ENCODE measurements around the gene GREB1. TPM values are rescaled to one million over a fixed set of nuclear protein-coding genes. Genes with fewer than 3 reads are reported as not detected.

The GREB1 gene
- total RNA-seq, 1 experiment from 2014 or later: 6.2 TPM

- ChIA-PET RAD21 (ENCODE audit: low non-redundant PET in 1 of 2, low total read pairs in 2 of 2, uncharacterized antibody in 2 of 2, unreplicated experiment in 2 of 2) (no interaction called here), CTCF (interaction anchor here (1.9 kb wide), 1 partner anchor 57 kb away, joined by 4 read pairs; no protein-coding TSS in a partner anchor), POLR2A (interaction anchor here (0.6 kb wide), 1 partner anchor 89 kb away, joined by 4 read pairs; no protein-coding TSS in a partner anchor)
- TF ChIP-seq EGR1 (IDR thresholded peaks at IDR 0.05; ENCODE audit: low read depth) (no peak), SIN3A (IDR thresholded peaks at IDR 0.05; ENCODE audit: low read depth) (no peak)
- Histone ChIP-seq H2AFZ (ENCODE audit: low read depth, low read length, poor library complexity, severe bottlenecking) (no peak overlapping the region), H3K4me3 (replicated peaks in 1 of 2; ENCODE audit: low read depth in 1 of 2, low read length in 2 of 2) (no peak overlapping the region), H3K36me3 (ENCODE audit: control insufficient read depth in 1 of 2, insufficient read depth in 2 of 2, low read length in 2 of 2) (no peaks in the 10 kb centered on the region), H3K4me2 (ENCODE audit: low read length) (no peak overlapping the region), H3K9me3 (ENCODE audit: control insufficient read depth in 1 of 2, insufficient read depth in 1 of 2, low read depth in 1 of 2, low read length in 2 of 2) (no peaks in the 10 kb centered on the region), H3K9ac (ENCODE audit: low read length) (no peak overlapping the region), H4K20me1 (ENCODE audit: insufficient read depth) (no peaks in the 10 kb centered on the region), H3K27ac (ENCODE audit: low read depth, low read length) (no peak overlapping the region), H3K4me1 (ENCODE audit: control insufficient read depth in 1 of 2, insufficient read depth in 2 of 2, low read length in 2 of 2) (no peaks in the 10 kb centered on the region; a peak in 1 of 4 replicates), H3K27me3 (ENCODE audit: insufficient read depth, low read length) (no peaks in the 10 kb centered on the region), H3K79me2 (ENCODE audit: insufficient read depth, low read length) (no peaks in the 10 kb centered on the region), H3K9me2 (ENCODE audit: insufficient read depth) (no peaks in the 10 kb centered on the region)
- DNase-seq (ENCODE audit: low read depth, low spot score) (no peak), ATAC-seq (no peak)
- BruUV-seq (replicated peaks): no TSS peak
- intact Hi-C loops (cut with micrococcal nuclease): no loop called here
These were observed 97.0 kb downstream of the GREB1 start for GRCh38 chr2:11630855-11631254.

- no peak for ATAC-seq
- TF ChIP-seq CEBPB (IDR thresholded peaks at IDR 0.05; ENCODE audit: low read depth) (no peak), EZH2 (IDR thresholded peaks at IDR 0.05) (no peak), REST (IDR thresholded peaks at IDR 0.05; ENCODE audit: low read depth) (no peak), SP1 (IDR thresholded peaks at IDR 0.05; ENCODE audit: low read depth) (no peak)
- ChIA-PET POLR2A (no interaction called here), RAD21 (ENCODE audit: low non-redundant PET in 1 of 2, low total read pairs in 2 of 2, uncharacterized antibody in 2 of 2, unreplicated experiment in 2 of 2) (no interaction called here), CTCF (interaction anchor here (1.9 kb wide), 1 partner anchor 56 kb away, joined by 4 read pairs; no protein-coding TSS in a partner anchor)
- H3K4me2 ChIP-seq (ENCODE audit: low read length): no peak overlapping the region
- H4K20me1 ChIP-seq (ENCODE audit: insufficient read depth): no peaks in the 10 kb centered on the region
- no peaks in the 10 kb centered on the region for H3K79me2 ChIP-seq (ENCODE audit: insufficient read depth, low read length)
- DNase-seq (ENCODE audit: low read depth, low spot score): no peak
- H3K9me3 ChIP-seq (ENCODE audit: control insufficient read depth in 1 of 2, insufficient read depth in 1 of 2, low read depth in 1 of 2, low read length in 2 of 2): no peaks in the 10 kb centered on the region
- no peaks in the 10 kb centered on the region for H3K36me3 ChIP-seq (ENCODE audit: control insufficient read depth in 1 of 2, insufficient read depth in 2 of 2, low read length in 2 of 2)
- no peak overlapping the region for H2AFZ ChIP-seq (ENCODE audit: low read depth, low read length, poor library complexity, severe bottlenecking)
- H3K4me3 ChIP-seq (replicated peaks in 1 of 2; ENCODE audit: low read depth in 1 of 2, low read length in 2 of 2): no peak overlapping the region
- H3K27ac ChIP-seq (ENCODE audit: low read depth, low read length): no peak overlapping the region
- H3K9ac ChIP-seq (ENCODE audit: low read length): no peak overlapping the region
- H3K9me2 ChIP-seq (ENCODE audit: insufficient read depth): no peaks in the 10 kb centered on the region
- no peaks in the 10 kb centered on the region for H3K27me3 ChIP-seq (ENCODE audit: insufficient read depth, low read length)
- no peaks in the 10 kb centered on the region; a peak in 1 of 4 replicates for H3K4me1 ChIP-seq (ENCODE audit: control insufficient read depth in 1 of 2, insufficient read depth in 2 of 2, low read length in 2 of 2)
- intact Hi-C loops (cut with micrococcal nuclease): no loop called here
- BruUV-seq (replicated peaks): no TSS peak
These were observed 97.6 kb downstream of the GREB1 start for GRCh38 chr2:11631462-11631861.
